ENCODE measurements around the gene MCF2L2.

- TF ChIP-seq, protein P1, sequence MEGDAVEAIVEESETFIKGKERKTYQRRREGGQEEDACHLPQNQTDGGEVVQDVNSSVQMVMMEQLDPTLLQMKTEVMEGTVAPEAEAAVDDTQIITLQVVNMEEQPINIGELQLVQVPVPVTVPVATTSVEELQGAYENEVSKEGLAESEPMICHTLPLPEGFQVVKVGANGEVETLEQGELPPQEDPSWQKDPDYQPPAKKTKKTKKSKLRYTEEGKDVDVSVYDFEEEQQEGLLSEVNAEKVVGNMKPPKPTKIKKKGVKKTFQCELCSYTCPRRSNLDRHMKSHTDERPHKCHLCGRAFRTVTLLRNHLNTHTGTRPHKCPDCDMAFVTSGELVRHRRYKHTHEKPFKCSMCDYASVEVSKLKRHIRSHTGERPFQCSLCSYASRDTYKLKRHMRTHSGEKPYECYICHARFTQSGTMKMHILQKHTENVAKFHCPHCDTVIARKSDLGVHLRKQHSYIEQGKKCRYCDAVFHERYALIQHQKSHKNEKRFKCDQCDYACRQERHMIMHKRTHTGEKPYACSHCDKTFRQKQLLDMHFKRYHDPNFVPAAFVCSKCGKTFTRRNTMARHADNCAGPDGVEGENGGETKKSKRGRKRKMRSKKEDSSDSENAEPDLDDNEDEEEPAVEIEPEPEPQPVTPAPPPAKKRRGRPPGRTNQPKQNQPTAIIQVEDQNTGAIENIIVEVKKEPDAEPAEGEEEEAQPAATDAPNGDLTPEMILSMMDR (conservative IDR thresholded peaks at IDR 0.05), result no peak
- TF ChIP-seq EZH2 (IDR thresholded peaks at IDR 0.05; ENCODE audit: low read depth), result no peak
Observed at GRCh38 chr3:183444748-183445147, 16.3 kb upstream of the MCF2L2 start.
